ENCODE results near the gene STAP2.

- TF ChIP-seq EZH2 (IDR thresholded peaks at IDR 0.05; ENCODE audit: low read length) (no peak), CTCF (optimal IDR thresholded peaks at IDR 0.05 in 1 of 3, IDR thresholded peaks at IDR 0.05 in 1 of 3, conservative IDR thresholded peaks at IDR 0.05 in 1 of 3; ENCODE audit: extremely low read depth in 1 of 3, insufficient read depth in 2 of 3, low read length in 3 of 3) (no peak)
Measured at GRCh38 chr19:4298810-4299550, 39.6 kb downstream of the STAP2 start.
